ENCODE data around the gene GLG1.

Gene GLG1

DNA sequence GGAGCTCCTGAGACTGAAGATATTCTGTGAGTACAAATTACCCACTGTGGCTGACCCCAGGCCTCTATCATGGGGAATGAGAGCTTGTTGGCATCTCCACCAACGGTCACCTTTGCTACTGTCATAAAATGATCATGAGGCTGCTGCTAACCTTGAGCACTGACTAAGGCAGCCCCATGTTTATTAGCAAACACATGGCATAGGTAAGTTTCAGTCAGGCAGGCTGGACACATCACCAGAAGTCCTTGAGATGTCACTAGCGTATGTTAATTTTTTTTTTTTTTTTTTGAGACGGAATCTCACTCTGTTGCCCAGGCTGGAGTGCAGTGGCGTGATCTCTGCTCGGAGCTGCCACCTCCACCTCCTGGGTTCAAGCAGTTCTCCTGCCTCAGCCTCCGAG is 1.5 kb upstream of the GLG1 start:
- WGBS, result 90% methylated on average over 6 of the region's 6 CpGs
- H3K36me3 ChIP-seq (ENCODE audit: insufficient read depth, low read length), result no peaks in the 10 kb centered on the region
- H3K4me3 ChIP-seq (ENCODE audit: low read length), result no peak overlapping the region
- no peak overlapping the region for H3K9ac ChIP-seq (ENCODE audit: low read depth, low read length)
- peaks cover 24% of the 10 kb centered on the region for H3K4me1 ChIP-seq (ENCODE audit: insufficient read depth, low read length)
- H3K27ac ChIP-seq (ENCODE audit: low read depth, low read length), result peak overlapping the region; percentile 21
- no peaks in the 10 kb centered on the region for H3K9me3 ChIP-seq (ENCODE audit: insufficient read depth, low read depth, low read length)
- no peaks in the 10 kb centered on the region for H3K27me3 ChIP-seq (ENCODE audit: insufficient read depth, low read length)

DNA sequence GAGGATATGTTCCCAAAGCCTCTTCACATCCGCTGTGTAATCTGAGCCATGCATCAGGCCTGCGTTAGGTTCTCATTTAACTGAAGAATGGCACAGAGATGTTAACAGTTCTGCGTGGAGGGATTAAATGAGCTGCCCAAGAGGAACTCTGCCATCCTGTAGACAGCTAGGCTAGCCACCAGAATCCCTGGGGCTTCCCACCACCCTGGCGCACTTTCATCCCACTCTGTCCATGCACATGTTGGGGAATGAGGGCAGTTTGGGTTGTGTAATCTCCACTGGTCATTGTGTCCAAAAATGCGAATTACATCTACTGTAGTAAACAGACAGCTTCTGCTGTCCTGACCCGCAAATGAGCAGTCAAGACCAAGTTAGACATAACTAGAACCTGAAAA is 1.0 kb upstream of the GLG1 start:
- no peaks in the 10 kb centered on the region for H3K36me3 ChIP-seq (ENCODE audit: insufficient read depth, low read length)
- peak overlapping the region; percentile 74 for H3K4me3 ChIP-seq (ENCODE audit: low read length)
- no peaks in the 10 kb centered on the region for H3K27me3 ChIP-seq (ENCODE audit: insufficient read depth, low read length)
- H3K27ac ChIP-seq (ENCODE audit: low read depth, low read length), result peak overlapping the region; percentile 99
- H3K4me1 ChIP-seq (ENCODE audit: insufficient read depth, low read length), result peaks cover 24% of the 10 kb centered on the region
- H3K9ac ChIP-seq (ENCODE audit: low read depth, low read length), result peak overlapping the region; percentile 27; the same call in 1 of the 2 replicates
- no peaks in the 10 kb centered on the region for H3K9me3 ChIP-seq (ENCODE audit: insufficient read depth, low read depth, low read length)
- WGBS, result 55% methylated on average over 6 of the region's 6 CpGs

DNA sequence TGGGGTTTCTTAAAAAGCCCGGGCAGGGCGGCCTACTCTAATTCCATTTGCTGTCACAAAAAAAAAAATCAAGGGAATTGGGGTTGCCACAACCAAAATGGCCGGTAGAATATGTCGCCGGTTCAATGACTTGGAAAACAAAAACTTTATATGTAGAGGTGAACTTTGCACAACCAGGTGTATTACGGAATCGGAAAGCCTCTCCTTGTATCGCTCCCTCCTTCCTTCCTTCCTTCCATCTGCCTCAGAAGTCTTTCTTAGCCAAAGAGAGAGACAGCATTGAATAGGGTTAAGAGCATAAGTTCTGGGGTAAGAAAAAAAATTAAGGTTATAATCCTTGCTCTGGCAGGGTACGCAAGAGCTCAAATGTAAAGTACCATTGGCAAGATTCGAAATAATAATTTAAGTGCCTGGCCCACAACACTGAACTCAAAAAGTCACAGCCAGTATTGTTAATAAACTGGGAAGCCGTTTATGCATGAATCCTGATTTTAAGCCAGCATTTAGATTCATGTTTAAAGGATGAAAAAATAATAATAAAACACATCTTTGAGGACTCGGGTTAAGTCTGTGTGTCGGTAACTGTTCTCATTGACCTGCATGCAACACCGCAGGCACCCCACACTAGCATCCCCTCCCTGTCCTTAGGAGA is 522 bp upstream of the GLG1 start:
- no peaks in the 10 kb centered on the region for H3K27me3 ChIP-seq (ENCODE audit: insufficient read depth, low read length)
- H3K9me3 ChIP-seq (ENCODE audit: insufficient read depth, low read depth, low read length), result no peaks in the 10 kb centered on the region
- peaks cover 24% of the 10 kb centered on the region for H3K4me1 ChIP-seq (ENCODE audit: insufficient read depth, low read length)
- no peaks in the 10 kb centered on the region for H3K36me3 ChIP-seq (ENCODE audit: insufficient read depth, low read length)
- peak overlapping the region; percentile 99 for H3K27ac ChIP-seq (ENCODE audit: low read depth, low read length)
- H3K9ac ChIP-seq (ENCODE audit: low read depth, low read length), result peak overlapping the region; percentile 94
- WGBS, result 23% methylated on average over 10 of the region's 14 CpGs
- H3K4me3 ChIP-seq (ENCODE audit: low read length), result peak overlapping the region; percentile 74

DNA sequence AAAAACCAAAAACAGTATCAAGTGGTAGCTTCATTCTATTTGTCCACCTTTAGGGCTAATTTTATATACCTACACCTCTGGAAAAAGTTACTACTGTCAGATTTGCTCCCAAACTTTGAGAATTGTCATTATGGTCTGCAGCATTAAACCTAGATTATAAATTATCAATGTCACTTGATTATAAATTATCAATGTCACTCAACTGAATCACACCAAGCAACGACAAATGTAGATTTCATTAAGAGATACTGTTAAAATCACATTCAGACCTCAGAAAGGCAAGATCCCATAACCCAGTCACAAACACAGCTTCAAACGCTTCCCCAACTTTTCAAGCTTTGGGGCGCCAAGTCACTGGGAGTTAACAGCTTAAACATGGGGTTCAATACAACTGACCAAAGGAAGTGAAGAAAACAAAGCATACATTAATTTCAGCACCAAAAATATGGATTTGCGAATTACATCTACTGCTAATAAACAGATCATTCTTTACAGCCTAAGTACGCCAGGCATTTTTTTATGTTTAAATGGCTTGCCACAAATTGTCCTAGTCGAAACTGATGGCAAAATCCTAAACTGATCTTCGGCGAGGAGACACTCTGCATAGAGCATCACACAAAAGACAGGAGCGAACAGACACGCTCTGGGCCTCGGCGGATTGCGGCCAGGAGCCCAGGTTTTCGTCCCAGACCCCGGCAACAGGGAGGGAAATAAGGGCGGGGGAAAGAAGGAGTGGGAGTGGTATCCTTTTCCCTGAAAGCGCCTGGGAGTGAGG is 981 bp downstream of the GLG1 start:
- Histone ChIP-seq H3K9ac (ENCODE audit: low read depth, low read length) (peak overlapping the region; percentile 94), H3K4me1 (ENCODE audit: insufficient read depth, low read length) (peaks cover 28% of the 10 kb centered on the region), H3K27ac (ENCODE audit: low read depth, low read length) (peak overlapping the region; percentile 99), H3K27me3 (ENCODE audit: insufficient read depth, low read length) (no peaks in the 10 kb centered on the region), H3K9me3 (ENCODE audit: insufficient read depth, low read depth, low read length) (no peaks in the 10 kb centered on the region), H3K4me3 (ENCODE audit: low read length) (peak overlapping the region; percentile 74), H3K36me3 (ENCODE audit: insufficient read depth, low read length) (no peaks in the 10 kb centered on the region)
- 5% methylated on average over 17 of the region's 17 CpGs for WGBS

DNA sequence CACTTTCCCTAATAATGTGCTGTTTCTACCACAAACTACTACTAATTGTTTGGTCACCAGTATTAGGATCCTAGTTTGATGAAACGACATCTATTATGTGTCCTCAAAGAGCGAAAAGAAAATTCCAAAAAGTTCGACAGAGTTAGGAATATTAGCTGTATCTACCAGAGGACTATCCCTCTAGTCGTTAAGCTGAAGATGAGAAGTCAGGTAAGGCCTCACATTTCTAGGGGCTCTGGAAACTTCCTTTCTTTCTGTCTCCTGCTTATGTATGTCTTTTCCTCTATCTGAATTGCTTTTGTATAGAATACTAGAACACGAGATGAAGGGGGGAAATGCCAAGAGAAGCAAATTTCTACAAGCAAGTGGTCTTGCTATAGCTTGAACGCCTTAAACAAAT is 1.6 kb downstream of the GLG1 start:
- no peak overlapping the region for H3K27ac ChIP-seq (ENCODE audit: low read depth, low read length)
- H3K4me1 ChIP-seq (ENCODE audit: insufficient read depth, low read length), result peaks cover 28% of the 10 kb centered on the region
- peak overlapping the region; percentile 94; the same call in 1 of the 2 replicates for H3K9ac ChIP-seq (ENCODE audit: low read depth, low read length)
- no peaks in the 10 kb centered on the region for H3K27me3 ChIP-seq (ENCODE audit: insufficient read depth, low read length)
- 66% methylated on average over 5 of the region's 6 CpGs for WGBS
- H3K36me3 ChIP-seq (ENCODE audit: insufficient read depth, low read length), result no peaks in the 10 kb centered on the region
- H3K9me3 ChIP-seq (ENCODE audit: insufficient read depth, low read depth, low read length), result no peaks in the 10 kb centered on the region
- H3K4me3 ChIP-seq (ENCODE audit: low read length), result peak overlapping the region; percentile 74

DNA sequence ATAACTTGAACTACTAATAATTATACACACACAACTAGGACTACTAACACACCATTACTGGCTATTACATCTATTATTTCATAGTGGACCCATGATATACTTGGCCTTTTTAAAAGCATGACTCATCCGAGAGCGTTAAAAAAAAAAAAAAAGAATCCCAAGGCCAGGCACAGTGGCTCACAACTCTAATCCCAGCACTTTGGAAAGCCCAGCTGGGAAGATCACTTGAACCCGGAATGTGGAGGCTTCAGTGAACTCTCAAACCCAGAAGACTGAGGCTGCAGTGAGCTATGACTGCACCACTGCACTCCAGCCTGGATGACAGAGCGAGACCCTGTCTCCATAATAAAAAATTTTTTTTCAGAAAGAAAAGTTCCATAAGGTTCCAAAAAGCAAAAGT is 3.1 kb downstream of the GLG1 start:
- Histone ChIP-seq H3K36me3 (ENCODE audit: insufficient read depth, low read length) (no peaks in the 10 kb centered on the region), H3K9ac (ENCODE audit: low read depth, low read length) (no peak overlapping the region), H3K27me3 (ENCODE audit: insufficient read depth, low read length) (no peaks in the 10 kb centered on the region), H3K27ac (ENCODE audit: low read depth, low read length) (no peak overlapping the region), H3K4me1 (ENCODE audit: insufficient read depth, low read length) (peaks cover 28% of the 10 kb centered on the region), H3K9me3 (ENCODE audit: insufficient read depth, low read depth, low read length) (no peaks in the 10 kb centered on the region), H3K4me3 (ENCODE audit: low read length) (no peak overlapping the region)
- WGBS, result 80% methylated on average over 4 of the region's 4 CpGs

DNA sequence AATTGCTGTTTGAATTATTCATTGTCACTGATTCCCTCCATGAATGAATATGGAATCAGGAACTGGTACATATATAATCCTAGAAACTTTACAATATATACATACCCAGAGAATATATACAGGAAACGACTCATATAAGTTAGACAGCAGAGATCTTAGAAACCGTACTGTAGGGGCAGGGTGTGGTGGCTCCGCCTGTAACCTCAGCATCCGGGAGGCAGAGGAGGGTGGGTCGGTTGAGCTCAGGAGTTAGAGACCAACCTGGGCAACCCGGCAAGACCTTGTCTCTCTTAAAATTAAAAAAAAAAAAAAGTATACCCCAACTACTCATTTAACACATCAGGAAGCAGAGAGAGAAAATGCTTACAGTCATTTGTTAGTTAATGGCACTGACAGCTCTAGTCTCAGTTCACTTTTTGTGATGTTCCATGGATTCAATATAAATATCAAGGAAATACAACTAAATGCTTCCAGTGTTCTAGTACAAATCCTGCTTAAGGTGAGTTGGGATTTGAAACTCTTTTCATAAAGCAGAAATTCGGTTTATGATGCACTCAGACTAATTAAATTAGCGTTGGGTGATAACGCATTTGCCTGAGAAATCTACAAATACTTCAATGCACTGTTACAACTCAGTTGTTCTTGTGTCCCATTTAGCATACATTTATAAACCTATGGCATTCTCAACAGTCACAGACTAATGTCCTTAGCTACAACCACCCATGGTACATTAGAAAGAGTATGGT is 5.6 kb downstream of the GLG1 start:
- peaks cover 7% of the 10 kb centered on the region; the same call in 1 of the 2 replicates for H3K36me3 ChIP-seq (ENCODE audit: insufficient read depth, low read length)
- no peak overlapping the region for H3K27ac ChIP-seq (ENCODE audit: low read depth, low read length)
- no peaks in the 10 kb centered on the region for H3K27me3 ChIP-seq (ENCODE audit: insufficient read depth, low read length)
- WGBS, result 84% methylated on average over 8 of the region's 9 CpGs
- no peak overlapping the region for H3K4me3 ChIP-seq (ENCODE audit: low read length)
- H3K9me3 ChIP-seq (ENCODE audit: insufficient read depth, low read depth, low read length), result no peaks in the 10 kb centered on the region
- H3K4me1 ChIP-seq (ENCODE audit: insufficient read depth, low read length), result peaks cover 18% of the 10 kb centered on the region
- no peak overlapping the region for H3K9ac ChIP-seq (ENCODE audit: low read depth, low read length)

DNA sequence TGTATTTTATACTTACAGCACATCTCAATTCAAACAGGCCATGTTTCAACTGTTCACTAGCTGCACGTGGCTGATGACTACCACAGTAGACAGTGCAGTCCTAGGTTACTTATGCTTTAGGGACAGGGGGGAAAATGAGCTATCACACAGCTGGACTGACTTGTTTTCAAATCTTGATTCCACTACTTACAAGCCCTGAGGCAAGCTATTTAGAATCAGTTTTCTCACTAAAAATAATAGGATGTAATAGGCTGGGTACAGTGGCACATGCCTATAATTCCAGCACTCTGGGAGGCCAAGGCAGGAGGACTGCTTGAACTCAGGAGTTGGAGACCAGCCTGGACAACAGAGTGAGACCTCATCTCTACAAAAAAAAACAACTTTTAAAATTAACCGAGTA is 10.3 kb downstream of the GLG1 start:
- Histone ChIP-seq H3K4me1 (ENCODE audit: insufficient read depth, low read length) (peaks cover 1% of the 10 kb centered on the region), H3K9ac (ENCODE audit: low read depth, low read length) (no peak overlapping the region), H3K27ac (ENCODE audit: low read depth, low read length) (no peak overlapping the region), H3K9me3 (ENCODE audit: insufficient read depth, low read depth, low read length) (no peaks in the 10 kb centered on the region), H3K4me3 (ENCODE audit: low read length) (no peak overlapping the region), H3K36me3 (ENCODE audit: insufficient read depth, low read length) (peaks cover 7% of the 10 kb centered on the region; the same call in 1 of the 2 replicates), H3K27me3 (ENCODE audit: insufficient read depth, low read length) (no peaks in the 10 kb centered on the region)
- WGBS, result 94% methylated on average over 2 of the region's 2 CpGs

DNA sequence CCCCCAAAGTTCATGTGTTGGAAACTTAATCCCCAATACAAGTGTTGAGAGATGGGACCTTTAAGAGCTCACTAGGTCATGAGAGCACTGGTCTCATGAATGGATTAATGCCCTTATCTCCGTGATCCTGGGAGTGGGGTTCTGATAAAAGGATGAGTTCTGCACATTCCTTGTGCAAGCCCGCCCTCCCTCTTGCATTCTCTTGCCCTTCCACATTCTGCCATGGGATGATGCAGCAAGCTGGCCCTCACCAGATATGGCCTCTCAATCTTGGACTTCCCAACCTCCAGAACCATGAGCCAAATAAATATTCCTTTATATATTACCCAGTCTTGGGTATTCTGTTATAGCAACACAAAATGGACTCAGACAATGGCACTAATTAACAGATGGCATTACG is 14.1 kb downstream of the GLG1 start:
- Histone ChIP-seq H3K27me3 (ENCODE audit: insufficient read depth, low read length) (no peaks in the 10 kb centered on the region), H3K4me3 (ENCODE audit: low read length) (no peak overlapping the region), H3K4me1 (ENCODE audit: insufficient read depth, low read length) (no peaks in the 10 kb centered on the region), H3K36me3 (ENCODE audit: insufficient read depth, low read length) (peaks cover 8% of the 10 kb centered on the region; the same call in 1 of the 2 replicates), H3K9ac (ENCODE audit: low read depth, low read length) (no peak overlapping the region), H3K27ac (ENCODE audit: low read depth, low read length) (no peak overlapping the region), H3K9me3 (ENCODE audit: insufficient read depth, low read depth, low read length) (no peaks in the 10 kb centered on the region)
- WGBS, result 91% methylated on average over 3 of the region's 3 CpGs

DNA sequence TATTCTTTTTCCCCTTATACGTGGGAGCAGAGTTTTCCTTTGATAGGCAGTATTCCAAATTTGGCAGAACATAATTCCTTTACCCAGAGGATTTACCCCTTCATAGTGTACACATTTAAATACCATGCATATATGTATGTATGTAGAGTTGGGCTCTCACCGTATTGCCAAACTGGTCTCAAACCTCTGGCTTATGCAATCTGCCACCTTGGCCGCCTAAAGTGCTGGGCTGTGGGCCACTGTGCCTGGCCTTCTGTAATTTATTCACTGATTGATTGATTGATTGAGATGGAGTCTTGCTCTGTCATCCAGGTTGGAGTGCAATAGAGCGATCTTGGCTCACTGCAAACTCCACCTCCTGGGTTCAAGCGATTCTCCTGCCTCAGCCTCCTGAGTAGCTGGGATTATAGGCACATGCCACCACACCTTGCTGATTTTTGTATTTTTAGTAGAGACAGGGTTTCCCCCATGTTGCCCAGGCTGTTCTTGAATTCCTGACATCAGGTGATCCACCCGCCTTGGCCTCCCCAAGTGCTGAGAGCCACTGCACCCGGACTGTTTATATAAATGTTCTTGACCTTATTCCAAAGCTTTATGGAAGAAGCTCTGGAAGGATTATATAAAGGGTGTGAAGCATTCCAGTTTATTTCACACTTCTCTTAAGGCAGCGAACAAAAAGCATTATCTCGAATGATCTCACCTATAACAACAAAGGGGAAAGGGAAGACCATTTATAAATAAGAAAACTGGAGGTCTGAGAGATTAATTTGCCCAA is 14.9 kb downstream of the GLG1 start:
- Histone ChIP-seq H3K4me3 (ENCODE audit: low read length) (no peak overlapping the region), H3K27ac (ENCODE audit: low read depth, low read length) (no peak overlapping the region), H3K9me3 (ENCODE audit: insufficient read depth, low read depth, low read length) (no peaks in the 10 kb centered on the region), H3K4me1 (ENCODE audit: insufficient read depth, low read length) (no peaks in the 10 kb centered on the region), H3K9ac (ENCODE audit: low read depth, low read length) (no peak overlapping the region), H3K27me3 (ENCODE audit: insufficient read depth, low read length) (no peaks in the 10 kb centered on the region), H3K36me3 (ENCODE audit: insufficient read depth, low read length) (peaks cover 8% of the 10 kb centered on the region; the same call in 1 of the 2 replicates)
- 95% methylated on average over 7 of the region's 9 CpGs for WGBS

Data from HUES64 (cell line).